Karpas-422 (cell line): ENCODE data around the gene TMEM259. TPM values are rescaled to one million over a fixed set of nuclear protein-coding genes. Genes with fewer than 3 reads are reported as not detected.

Source experiments
- DNase-seq: peaks from one replicate; pipeline ENCODE4 v3.0.0-alpha.2; 2015
- H2AFZ ChIP-seq: fragments of 200-600 bp; sonication (generic); 2 replicates; pipeline ENCODE4 v1.6.1; 2014; ENCODE audit warnings: antibody characterized with exemption, low read length, mixed read lengths
- H3K27ac ChIP-seq: fragments of 200-600 bp; sonication (generic); 2 replicates; pipeline ENCODE4 v1.5.1; 2014; ENCODE audit warnings: mild to moderate bottlenecking, low read length, moderate library complexity
- H3K27me3 ChIP-seq: fragments of 200-600 bp; sonication (generic); 2 replicates; pipeline ENCODE4 v1.6.1; 2014; ENCODE audit warnings: low read length, mixed read lengths
- H3K36me3 ChIP-seq: fragments of 200-600 bp; sonication (generic); 2 replicates; pipeline ENCODE4 v1.6.1; 2014; ENCODE audit warnings: low read length, mixed read lengths; ENCODE audit not compliant: insufficient read depth
- H3K4me1 ChIP-seq: fragments of 200-600 bp; sonication (generic); 2 replicates; pipeline ENCODE4 v1.6.1; 2014; ENCODE audit warnings: mild to moderate bottlenecking, low read length, mixed read lengths
- H3K4me2 ChIP-seq: fragments of 200-600 bp; sonication (generic); 2 replicates; pipeline ENCODE4 v1.6.1; 2014; ENCODE audit warnings: low read length, low read depth, mild to moderate bottlenecking; ENCODE audit not compliant: poor library complexity, severe bottlenecking
- H3K4me3 ChIP-seq: fragments of 200-600 bp; sonication (generic); 2 replicates; pipeline ENCODE4 v1.5.1; 2014; ENCODE audit warnings: mild to moderate bottlenecking, antibody characterized with exemption, low read length, mixed read lengths
- H3K79me2 ChIP-seq: fragments of 200-600 bp; sonication (generic); 2 replicates; pipeline ENCODE4 v1.6.1; 2014; ENCODE audit warnings: mild to moderate bottlenecking, low read length, mixed read lengths
- H3K9ac ChIP-seq: fragments of 200-600 bp; sonication (generic); 2 replicates; pipeline ENCODE4 v1.6.0; 2014; ENCODE audit warnings: low read length
- H3K9me2 ChIP-seq: fragments of 200-600 bp; sonication (generic), shearing (Covaris generic); replicated peaks from 2 replicates; pipeline ENCODE4 v1.6.0; 2014; ENCODE audit warnings: mild to moderate bottlenecking, low read length, moderate library complexity; ENCODE audit not compliant: insufficient read depth
- H3K9me3 ChIP-seq: fragments of 300-700, 200-600 bp; sonication (generic); 2 replicates; pipeline ENCODE4 v1.6.1; 2014; ENCODE audit warnings: low read length, mixed read lengths
- H4K20me1 ChIP-seq: fragments of 200-600 bp; sonication (generic); 2 replicates; pipeline ENCODE4 v1.6.1; 2014; ENCODE audit warnings: mild to moderate bottlenecking, antibody characterized with exemption, low read length, low read depth; ENCODE audit not compliant: insufficient read depth
- total RNA-seq: library from RNA; depleted of rRNA; stranded (reverse); fragments of >200 nt; shearing (Covaris generic); gene quantifications from 2 replicates; pipeline ENCODE4 v1.2.3, GENCODE V29; 2014; ENCODE audit warnings: low replicate concordance

TMEM259 gene
- total RNA-seq, 1 experiment from 2014 or later = 133 TPM

DNA sequence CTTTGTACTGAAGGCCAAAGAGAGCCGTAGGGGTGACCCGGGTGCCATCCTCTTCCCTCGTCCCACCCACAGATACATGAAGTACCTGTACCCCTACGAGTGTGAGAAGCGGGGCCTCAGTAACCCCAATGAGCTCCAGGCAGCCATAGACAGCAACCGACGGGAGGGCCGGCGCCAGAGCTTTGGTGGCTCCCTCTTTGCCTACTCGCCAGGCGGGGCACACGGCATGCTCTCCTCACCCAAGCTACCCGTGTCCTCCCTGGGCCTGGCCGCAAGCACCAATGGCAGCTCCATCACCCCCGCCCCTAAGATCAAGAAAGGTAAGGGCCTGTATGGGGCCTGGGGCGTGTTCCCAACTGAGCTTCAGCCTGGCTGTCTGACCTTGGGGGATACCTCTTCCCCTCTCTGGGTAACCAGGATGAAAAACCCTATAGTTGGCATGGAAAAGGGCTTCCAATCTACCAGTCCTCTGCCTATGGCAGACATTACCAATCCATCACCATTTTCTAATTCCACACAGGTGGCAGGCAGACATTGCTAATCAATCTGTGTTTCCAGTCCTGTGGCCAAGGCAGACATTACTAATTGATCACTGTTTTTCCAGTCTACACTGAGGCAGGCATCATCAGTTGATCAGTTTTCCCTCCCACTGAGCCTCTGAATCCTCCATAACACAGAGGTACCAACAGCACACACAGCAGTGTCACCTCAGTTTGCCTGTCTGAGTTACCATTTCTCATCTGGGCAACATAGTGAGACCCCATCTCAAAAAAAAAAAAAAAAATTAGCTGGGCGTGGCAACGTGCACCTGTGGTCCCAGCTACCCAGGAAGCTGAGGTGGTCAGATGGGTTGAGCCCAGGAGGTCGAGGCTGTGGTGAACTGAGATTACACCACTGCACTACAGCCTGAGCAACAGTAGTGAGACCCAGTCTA, 55.9 kb downstream of the TMEM259 start:
- no peak overlapping the region for H3K27ac ChIP-seq
- no peaks in the 10 kb centered on the region for H3K36me3 ChIP-seq
- H3K4me3 ChIP-seq = no peak overlapping the region
- no peaks in the 10 kb centered on the region for H4K20me1 ChIP-seq
- H3K79me2 ChIP-seq = no peaks in the 10 kb centered on the region
- no peak overlapping the region for H3K9ac ChIP-seq
- H3K4me1 ChIP-seq = no peaks in the 10 kb centered on the region
- no peaks in the 10 kb centered on the region for H3K9me3 ChIP-seq
- no peak overlapping the region for H2AFZ ChIP-seq
- no peak overlapping the region for H3K4me2 ChIP-seq
- peak; percentile 65 for DNase-seq
- no peaks in the 10 kb centered on the region for H3K27me3 ChIP-seq
- H3K9me2 ChIP-seq = no peaks in the 10 kb centered on the region

DNA sequence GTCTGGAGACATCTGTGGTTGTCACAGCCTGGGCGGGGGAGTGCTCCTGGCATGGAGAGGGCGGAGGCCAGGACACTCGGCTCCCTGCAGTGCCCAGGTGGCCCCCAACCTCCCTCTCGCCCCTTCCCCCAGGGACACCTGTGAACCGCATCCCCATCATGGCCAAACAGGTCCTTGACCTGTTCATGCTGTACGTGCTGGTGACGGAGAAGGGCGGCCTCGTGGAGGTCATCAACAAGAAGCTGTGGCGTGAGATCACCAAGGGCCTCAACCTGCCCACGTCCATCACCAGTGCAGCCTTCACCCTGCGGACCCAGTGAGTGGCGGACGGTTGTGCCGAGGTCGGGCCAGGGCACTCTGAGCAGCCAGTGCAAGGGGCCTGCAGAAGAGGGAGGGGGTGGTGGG, 56.8 kb downstream of the TMEM259 start:
- H3K27ac ChIP-seq = no peak overlapping the region
- no peak overlapping the region for H3K4me3 ChIP-seq
- H3K9me3 ChIP-seq = no peaks in the 10 kb centered on the region
- H3K9ac ChIP-seq = no peak overlapping the region
- H3K4me1 ChIP-seq = no peaks in the 10 kb centered on the region
- no peaks in the 10 kb centered on the region for H4K20me1 ChIP-seq
- no peak for DNase-seq
- H3K9me2 ChIP-seq = no peaks in the 10 kb centered on the region
- H3K36me3 ChIP-seq = no peaks in the 10 kb centered on the region
- no peak overlapping the region for H2AFZ ChIP-seq
- no peak overlapping the region for H3K4me2 ChIP-seq
- H3K27me3 ChIP-seq = no peaks in the 10 kb centered on the region
- H3K79me2 ChIP-seq = no peaks in the 10 kb centered on the region

DNA sequence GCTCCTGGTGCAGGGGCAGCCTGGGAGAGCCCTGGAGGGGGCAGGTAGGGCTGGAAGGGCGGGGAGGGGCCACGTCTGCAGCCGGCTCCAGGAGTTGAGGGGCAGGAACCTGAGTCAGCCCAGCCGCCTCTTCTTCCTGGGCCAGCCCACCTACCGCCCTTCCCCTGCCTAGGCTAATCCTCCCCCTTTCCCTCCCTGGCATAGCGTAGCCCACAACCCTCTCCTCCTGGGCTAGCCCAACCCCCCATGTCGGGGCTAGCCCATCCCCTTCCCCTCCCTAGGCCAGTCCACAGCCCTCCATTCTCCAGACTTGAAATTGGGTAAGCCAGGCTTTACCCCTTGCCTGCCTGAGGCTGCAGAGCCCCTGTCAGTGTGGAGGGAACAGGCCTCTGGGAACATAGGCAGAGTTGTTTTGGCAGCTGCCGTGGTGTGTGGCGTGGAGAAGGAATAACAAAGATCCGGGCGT, 57.4 kb downstream of the TMEM259 start:
- H3K9me3 ChIP-seq = no peaks in the 10 kb centered on the region
- H3K9ac ChIP-seq = no peak overlapping the region
- no peaks in the 10 kb centered on the region for H3K27me3 ChIP-seq
- no peaks in the 10 kb centered on the region for H3K79me2 ChIP-seq
- DNase-seq = no peak
- H3K36me3 ChIP-seq = no peaks in the 10 kb centered on the region
- H3K27ac ChIP-seq = no peak overlapping the region
- no peak overlapping the region for H3K4me2 ChIP-seq
- H3K9me2 ChIP-seq = no peaks in the 10 kb centered on the region
- H3K4me3 ChIP-seq = no peak overlapping the region
- no peaks in the 10 kb centered on the region for H3K4me1 ChIP-seq
- H4K20me1 ChIP-seq = no peaks in the 10 kb centered on the region
- no peak overlapping the region for H2AFZ ChIP-seq

DNA sequence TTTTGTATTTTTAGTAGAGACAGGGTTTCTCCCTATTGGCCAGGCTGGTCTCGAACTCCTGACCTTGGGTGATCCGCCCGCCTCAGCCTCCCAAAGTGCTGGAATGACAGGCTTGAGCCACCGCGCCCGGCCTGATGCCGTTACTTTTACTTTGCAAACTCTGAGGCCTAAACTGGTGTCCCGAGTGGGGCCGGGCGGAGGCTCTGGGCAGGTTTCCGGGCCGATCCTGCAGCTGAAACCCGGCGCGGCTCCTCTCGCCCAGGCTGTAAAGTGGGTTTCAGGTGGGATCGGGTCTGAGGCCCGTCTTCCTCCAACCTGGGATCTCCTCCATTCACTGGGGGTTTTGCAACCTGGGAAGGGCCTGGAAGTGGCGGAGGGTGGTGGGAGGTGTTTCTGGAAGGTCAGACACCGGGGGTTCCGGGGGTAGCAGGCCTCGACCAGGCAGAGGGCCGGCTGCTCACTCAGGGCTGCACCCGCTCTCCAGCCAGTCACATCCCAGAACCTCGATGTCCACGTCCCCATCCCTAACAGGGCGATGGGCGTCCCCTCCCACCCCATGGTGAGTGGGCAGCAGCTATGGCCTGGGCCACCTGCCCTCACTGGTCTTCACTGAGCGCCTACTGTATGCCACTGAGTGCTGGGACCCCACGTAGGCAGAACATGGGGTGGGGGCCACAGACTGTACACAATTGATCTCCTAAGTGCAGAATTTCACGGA, 58.1 kb downstream of the TMEM259 start:
- Histone ChIP-seq H3K9ac (no peak overlapping the region), H3K4me3 (no peak overlapping the region), H3K27me3 (no peaks in the 10 kb centered on the region), H3K36me3 (no peaks in the 10 kb centered on the region), H3K4me1 (no peaks in the 10 kb centered on the region), H3K79me2 (no peaks in the 10 kb centered on the region), H3K4me2 (no peak overlapping the region), H3K27ac (no peak overlapping the region), H4K20me1 (no peaks in the 10 kb centered on the region), H3K9me3 (no peaks in the 10 kb centered on the region), H3K9me2 (no peaks in the 10 kb centered on the region), H2AFZ (no peak overlapping the region)
- DNase-seq = no peak

DNA sequence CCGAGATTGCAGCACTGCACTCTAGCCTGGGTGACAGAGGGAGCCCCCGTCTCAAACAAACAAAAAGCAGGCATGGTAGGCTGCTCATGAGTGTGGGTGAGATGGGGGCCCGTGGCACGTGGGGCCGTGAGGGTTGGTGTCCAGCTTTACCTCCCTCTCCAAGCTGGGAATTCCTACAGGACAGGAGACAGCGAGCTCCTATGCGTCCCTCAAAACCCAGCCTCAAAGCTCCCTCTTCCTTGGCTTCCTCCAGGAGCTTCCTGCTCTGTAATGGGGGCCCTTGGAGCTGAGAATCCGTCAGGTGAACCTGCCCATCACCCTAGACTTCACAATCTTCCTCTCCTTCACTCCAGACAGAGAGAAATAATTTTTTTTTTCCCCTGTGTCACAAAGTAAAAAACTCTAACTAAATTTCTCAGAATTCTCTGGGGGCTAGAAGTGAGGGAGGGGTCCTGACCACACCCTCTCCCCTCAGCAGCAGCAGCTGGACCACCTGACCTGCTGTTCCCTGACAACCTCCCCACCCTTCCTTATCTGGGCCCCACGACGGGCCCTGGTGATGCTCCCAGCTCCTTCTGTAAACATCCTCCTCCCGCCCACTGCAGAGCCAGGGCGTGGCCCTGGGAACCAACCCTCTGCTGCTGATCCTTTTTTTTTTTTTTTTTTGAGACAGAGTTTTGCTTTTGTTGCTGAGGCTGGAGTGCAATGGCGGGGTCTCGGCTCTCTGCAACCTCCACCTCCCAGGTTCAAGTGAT, 58.9 kb downstream of the TMEM259 start:
- H3K9me3 ChIP-seq = no peaks in the 10 kb centered on the region
- no peak overlapping the region for H3K4me2 ChIP-seq
- H2AFZ ChIP-seq = no peak overlapping the region
- H3K27me3 ChIP-seq = no peaks in the 10 kb centered on the region
- no peaks in the 10 kb centered on the region for H4K20me1 ChIP-seq
- no peak overlapping the region for H3K9ac ChIP-seq
- no peaks in the 10 kb centered on the region for H3K4me1 ChIP-seq
- no peaks in the 10 kb centered on the region for H3K9me2 ChIP-seq
- H3K4me3 ChIP-seq = no peak overlapping the region
- H3K79me2 ChIP-seq = no peaks in the 10 kb centered on the region
- no peak for DNase-seq
- no peak overlapping the region for H3K27ac ChIP-seq
- H3K36me3 ChIP-seq = no peaks in the 10 kb centered on the region

DNA sequence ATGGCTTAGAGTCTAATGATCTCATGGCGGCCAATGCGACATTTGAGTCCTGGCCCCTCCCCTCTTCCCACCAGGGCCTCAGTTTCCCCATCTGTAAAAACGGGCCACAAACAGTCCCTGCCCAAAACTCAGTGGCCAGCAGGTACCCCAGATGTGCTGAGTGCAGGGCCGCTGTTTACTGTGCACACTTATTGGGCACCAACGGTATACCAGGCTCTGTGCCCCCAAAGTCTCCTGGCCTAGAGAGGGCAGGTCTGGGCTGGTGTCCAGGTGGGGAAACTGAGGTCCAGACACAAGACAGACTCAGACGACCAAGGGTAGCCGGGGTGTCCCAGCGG, 60.4 kb downstream of the TMEM259 start:
- Histone ChIP-seq H4K20me1 (no peaks in the 10 kb centered on the region), H3K36me3 (no peaks in the 10 kb centered on the region)
- no peak for DNase-seq

DNA sequence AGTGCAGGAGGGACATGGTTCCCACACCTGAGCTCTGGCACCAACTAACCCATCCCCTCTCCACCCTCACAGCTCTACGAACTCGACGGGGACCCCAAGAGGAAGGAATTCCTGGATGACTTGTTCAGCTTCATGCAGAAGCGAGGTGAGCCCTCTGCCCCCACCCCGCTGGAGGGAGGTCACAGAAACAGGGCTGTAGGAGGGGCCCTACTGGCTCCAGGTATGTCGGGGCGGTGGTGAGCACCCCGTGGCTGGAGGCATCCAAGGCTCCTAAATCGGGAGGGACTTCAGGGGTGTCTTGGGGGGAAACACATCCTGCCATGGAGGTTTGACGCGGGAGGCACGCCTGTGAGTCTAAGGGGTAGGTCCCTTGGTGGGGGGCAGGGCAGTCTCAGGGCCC, 60.9 kb downstream of the TMEM259 start:
- Histone ChIP-seq H3K79me2 (no peaks in the 10 kb centered on the region), H3K4me1 (peaks cover under 1% of the 10 kb centered on the region; the same call in 1 of the 2 replicates), H3K27ac (no peak overlapping the region), H3K9ac (no peak overlapping the region), H3K4me3 (no peak overlapping the region), H3K9me2 (no peaks in the 10 kb centered on the region), H4K20me1 (no peaks in the 10 kb centered on the region), H3K9me3 (no peaks in the 10 kb centered on the region), H3K27me3 (no peaks in the 10 kb centered on the region), H2AFZ (no peak overlapping the region), H3K36me3 (no peaks in the 10 kb centered on the region), H3K4me2 (no peak overlapping the region)
- no peak for DNase-seq

More for the DNA sequence above, 60.4 kb downstream of the TMEM259 start:
- H3K27me3 ChIP-seq = no peaks in the 10 kb centered on the region
- no peak overlapping the region for H2AFZ ChIP-seq
- H3K4me3 ChIP-seq = no peak overlapping the region
- no peaks in the 10 kb centered on the region for H3K79me2 ChIP-seq
- no peaks in the 10 kb centered on the region for H3K9me2 ChIP-seq
- no peaks in the 10 kb centered on the region for H3K4me1 ChIP-seq
- no peak overlapping the region for H3K4me2 ChIP-seq
- H3K9me3 ChIP-seq = no peaks in the 10 kb centered on the region
- no peak overlapping the region for H3K9ac ChIP-seq
- H3K27ac ChIP-seq = no peak overlapping the region
